ENCODE measurements around the gene ZSCAN21. TPM values are rescaled to one million over a fixed set of nuclear protein-coding genes. Genes with fewer than 3 reads are reported as not detected.

ZSCAN21 gene
- total and polyA plus RNA-seq, 12 donors: 5.4 to 10.0 (median 6.9) TPM

DNA sequence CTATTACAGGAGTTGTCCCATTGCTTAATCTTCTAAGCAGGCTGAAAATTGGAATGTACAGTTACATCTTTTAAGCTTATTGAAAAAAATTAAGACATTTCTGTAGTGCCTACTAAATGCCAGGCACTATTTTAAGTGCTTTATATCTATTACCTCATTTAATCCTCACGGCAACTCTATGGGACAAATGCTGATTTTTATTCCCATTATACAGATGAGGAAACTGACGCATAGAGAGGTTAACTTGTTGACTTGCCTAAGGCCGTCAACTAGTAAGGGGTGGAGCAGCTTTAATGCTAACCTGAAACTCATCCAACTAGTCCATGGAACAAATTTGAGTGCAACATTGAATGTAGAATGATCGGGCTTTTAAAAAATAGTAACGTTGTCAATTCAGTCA is 31.7 kb upstream of the ZSCAN21 start:
- no peak overlapping the region for H3K27ac ChIP-seq

DNA sequence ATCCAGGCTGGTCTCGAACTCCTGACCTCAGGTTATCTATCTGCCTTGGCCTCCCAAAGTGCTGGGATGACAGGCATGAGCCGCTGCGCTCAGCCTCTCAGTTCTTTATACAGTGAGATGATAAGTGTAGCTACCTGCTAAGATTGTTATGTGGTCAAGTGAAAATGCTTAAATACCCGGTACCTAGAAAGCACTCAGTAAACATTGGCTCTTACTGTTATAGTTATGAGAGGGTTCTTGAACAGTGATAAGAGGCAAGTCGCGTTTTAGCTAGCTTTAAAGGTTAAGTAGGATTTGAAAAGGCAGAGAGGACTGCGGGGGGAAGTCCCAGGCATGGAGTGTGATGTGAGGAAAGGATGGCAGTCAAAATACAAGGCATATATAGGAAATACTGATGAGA is 29.7 kb upstream of the ZSCAN21 start:
- Histone ChIP-seq H3K9me3 (no peaks in the 10 kb centered on the region), H3K27me3 (no peaks in the 10 kb centered on the region), H3K4me1 (peaks cover 0 to 54% (median 33%) of the 10 kb centered on the region in 9 donors), H3K36me3 (peaks cover 0 to 54% (median 22%) of the 10 kb centered on the region in 9 donors), H3K27ac (no peak overlapping the region), H3K4me3 (no peak overlapping the region)
- WGBS, 2 donors: 59 to 69% methylated on average over 7 of the region's 7 CpGs
- intact Hi-C loops (cut with DNase I): loop anchor here in 2 of 10 donors (5.0 to 10.0 kb wide), 2 partner anchors 32 to 215 kb away; no protein-coding TSS in a partner anchor
- TF ChIP-seq, protein P1, sequence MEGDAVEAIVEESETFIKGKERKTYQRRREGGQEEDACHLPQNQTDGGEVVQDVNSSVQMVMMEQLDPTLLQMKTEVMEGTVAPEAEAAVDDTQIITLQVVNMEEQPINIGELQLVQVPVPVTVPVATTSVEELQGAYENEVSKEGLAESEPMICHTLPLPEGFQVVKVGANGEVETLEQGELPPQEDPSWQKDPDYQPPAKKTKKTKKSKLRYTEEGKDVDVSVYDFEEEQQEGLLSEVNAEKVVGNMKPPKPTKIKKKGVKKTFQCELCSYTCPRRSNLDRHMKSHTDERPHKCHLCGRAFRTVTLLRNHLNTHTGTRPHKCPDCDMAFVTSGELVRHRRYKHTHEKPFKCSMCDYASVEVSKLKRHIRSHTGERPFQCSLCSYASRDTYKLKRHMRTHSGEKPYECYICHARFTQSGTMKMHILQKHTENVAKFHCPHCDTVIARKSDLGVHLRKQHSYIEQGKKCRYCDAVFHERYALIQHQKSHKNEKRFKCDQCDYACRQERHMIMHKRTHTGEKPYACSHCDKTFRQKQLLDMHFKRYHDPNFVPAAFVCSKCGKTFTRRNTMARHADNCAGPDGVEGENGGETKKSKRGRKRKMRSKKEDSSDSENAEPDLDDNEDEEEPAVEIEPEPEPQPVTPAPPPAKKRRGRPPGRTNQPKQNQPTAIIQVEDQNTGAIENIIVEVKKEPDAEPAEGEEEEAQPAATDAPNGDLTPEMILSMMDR (IDR thresholded peaks at IDR 0.05): no peak
- ATAC-seq: no peak
- no peak for DNase-seq

More for the DNA sequence above, 31.7 kb upstream of the ZSCAN21 start:
- peaks cover 0 to 56% (median 34%) of the 10 kb centered on the region in 9 donors for H3K4me1 ChIP-seq
- H3K27me3 ChIP-seq: no peaks in the 10 kb centered on the region
- H3K4me3 ChIP-seq: no peak overlapping the region
- H3K36me3 ChIP-seq: peaks cover 0 to 33% (median 5%) of the 10 kb centered on the region in 9 donors
- TF ChIP-seq, protein P1 (IDR thresholded peaks at IDR 0.05): no peak
- 94 to 95% methylated on average over 5 of the region's 5 CpGs for WGBS, 2 donors
- ATAC-seq (no peak), DNase-seq (no peak)
- no peaks in the 10 kb centered on the region for H3K9me3 ChIP-seq
- intact Hi-C loops (cut with DNase I): loop anchor here in 1 of 10 donors (5.0 kb wide), 1 partner anchor 34 kb away; no protein-coding TSS in a partner anchor

DNA sequence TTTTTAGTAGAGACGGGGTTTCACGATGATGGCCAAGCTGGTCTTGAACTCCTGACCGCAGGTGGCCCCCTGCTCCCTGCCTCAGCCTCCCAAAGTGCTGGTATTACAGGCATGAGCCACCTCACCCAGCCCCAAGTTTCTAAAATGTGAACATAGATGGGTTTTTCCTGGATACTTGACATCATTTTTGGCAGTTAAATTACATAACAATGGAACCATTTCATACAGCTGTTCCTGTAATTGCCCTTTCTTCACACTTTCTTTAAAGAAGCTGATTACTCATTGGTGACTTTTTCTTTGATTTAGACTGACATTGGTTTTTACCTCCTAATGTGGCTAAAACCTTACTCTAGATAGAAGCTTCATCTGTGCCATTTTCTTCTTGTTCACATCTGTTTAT is 28.3 kb upstream of the ZSCAN21 start:
- intact Hi-C loops (cut with DNase I): loop anchor here in 1 of 10 donors (10.0 kb wide), 1 partner anchor 216 kb away; no protein-coding TSS in a partner anchor
- no peak for DNase-seq
- peaks cover 0 to 48% (median 30%) of the 10 kb centered on the region in 9 donors for H3K4me1 ChIP-seq
- ATAC-seq: no peak
- peaks cover 0 to 68% (median 34%) of the 10 kb centered on the region in 9 donors for H3K36me3 ChIP-seq
- H3K9me3 ChIP-seq: no peaks in the 10 kb centered on the region
- H3K27me3 ChIP-seq: no peaks in the 10 kb centered on the region
- TF ChIP-seq, protein P1 (IDR thresholded peaks at IDR 0.05): no peak
- H3K4me3 ChIP-seq: no peak overlapping the region
- 93 to 95% methylated on average over 3 of the region's 3 CpGs for WGBS, 2 donors
- peak overlapping the region in 1 of 10 donors; percentile 6 for H3K27ac ChIP-seq

DNA sequence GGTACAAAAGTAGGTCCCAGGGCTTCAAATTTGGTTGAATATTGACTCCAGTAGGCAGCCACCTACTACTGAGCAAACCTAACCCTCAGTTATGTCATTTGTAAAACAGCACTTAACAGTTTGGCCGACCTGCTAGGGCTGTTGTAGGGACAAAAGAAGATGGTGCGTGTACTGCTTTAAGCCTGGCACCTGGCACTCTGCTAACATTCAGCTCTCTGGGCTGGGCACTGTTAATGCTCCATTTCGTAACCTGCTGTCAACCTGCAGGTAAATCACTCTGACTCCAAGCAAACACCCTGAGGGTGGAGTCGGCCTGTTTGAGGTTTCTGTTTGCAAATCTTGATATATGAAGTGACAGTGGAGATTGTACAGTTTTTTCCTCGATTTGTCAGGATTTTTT is 27.0 kb upstream of the ZSCAN21 start:
- no peaks in the 10 kb centered on the region for H3K9me3 ChIP-seq
- no peak overlapping the region for H3K4me3 ChIP-seq
- WGBS, 2 donors: 82 to 87% methylated on average over 5 of the region's 5 CpGs
- H3K4me1 ChIP-seq: peaks cover 0 to 34% (median 17%) of the 10 kb centered on the region in 9 donors
- intact Hi-C loops (cut with DNase I): loop anchor here in 1 of 10 donors (10.0 kb wide), 1 partner anchor 218 kb away; no protein-coding TSS in a partner anchor
- H3K27ac ChIP-seq: no peak overlapping the region
- ATAC-seq (peak in 1 of 8 donors; percentile 36), DNase-seq (no peak)
- H3K27me3 ChIP-seq: no peaks in the 10 kb centered on the region
- TF ChIP-seq, protein P1 (IDR thresholded peaks at IDR 0.05): no peak
- H3K36me3 ChIP-seq: peaks cover 0 to 80% (median 46%) of the 10 kb centered on the region in 9 donors
